Measurements from ENCODE around the gene L3MBTL1.
"Not testable (repeated sequence)": the region's sequence is repeated elsewhere in the genome, so short reads cannot be mapped to it uniquely, and the experiment has no call there.

Gene L3MBTL1

GRCh38 chr20:43560974-43561373 is 53.5 kb downstream of the L3MBTL1 start:
- no peak for DNase-seq

GRCh38 chr20:43563429-43563828 is 55.9 kb downstream of the L3MBTL1 start:
- DNase-seq, result no peak

- DNase-seq, result no peak
Observed at GRCh38 chr20:43563991-43564390, 56.5 kb downstream of the L3MBTL1 start.

GRCh38 chr20:43564455-43564854 is 57.0 kb downstream of the L3MBTL1 start:
- no peak for DNase-seq

- DNase-seq, result no peak
Observed at GRCh38 chr20:43564993-43565757, 57.7 kb downstream of the L3MBTL1 start.

- DNase-seq, result no peak
Observed at GRCh38 chr20:43565758-43566104, 58.2 kb downstream of the L3MBTL1 start.

GRCh38 chr20:43567477-43567876 is 60.0 kb downstream of the L3MBTL1 start:
- DNase-seq, result no peak

GRCh38 chr20:43568706-43569105 is 61.2 kb downstream of the L3MBTL1 start:
- DNase-seq, result no peak

GRCh38 chr20:43569282-43569681 is 61.8 kb downstream of the L3MBTL1 start:
- no peak for DNase-seq

- DNase-seq, result no peak
Observed at GRCh38 chr20:43570496-43570895, 63.0 kb downstream of the L3MBTL1 start.

- DNase-seq, result no peak
Observed at GRCh38 chr20:43571310-43571709, 63.8 kb downstream of the L3MBTL1 start.

GRCh38 chr20:43571771-43572170 is 64.3 kb downstream of the L3MBTL1 start:
- DNase-seq, result no peak

GRCh38 chr20:43572891-43573290 is 65.4 kb downstream of the L3MBTL1 start:
- no peak for DNase-seq

GRCh38 chr20:43576108-43576507 is 68.6 kb downstream of the L3MBTL1 start:
- DNase-seq, result no peak

GRCh38 chr20:43579861-43580793 is 72.6 kb downstream of the L3MBTL1 start:
- DNase-seq, result no peak

GRCh38 chr20:43583133-43583864 is 75.8 kb downstream of the L3MBTL1 start:
- no peak for DNase-seq

- no peak for DNase-seq
Observed at GRCh38 chr20:43583982-43584432, 76.5 kb downstream of the L3MBTL1 start.

- no peak for DNase-seq
Observed at GRCh38 chr20:43584448-43585136, 77.1 kb downstream of the L3MBTL1 start.

- no peak for DNase-seq
Observed at GRCh38 chr20:43586641-43587040, 79.1 kb downstream of the L3MBTL1 start.

- not testable (repeated sequence) for DNase-seq
Observed at GRCh38 chr20:43588526-43588925, 81.0 kb downstream of the L3MBTL1 start.

GRCh38 chr20:43590036-43590391 is 82.5 kb downstream of the L3MBTL1 start:
- DNase-seq, result no peak
